ENCODE results near the gene DLK1.

DNA sequence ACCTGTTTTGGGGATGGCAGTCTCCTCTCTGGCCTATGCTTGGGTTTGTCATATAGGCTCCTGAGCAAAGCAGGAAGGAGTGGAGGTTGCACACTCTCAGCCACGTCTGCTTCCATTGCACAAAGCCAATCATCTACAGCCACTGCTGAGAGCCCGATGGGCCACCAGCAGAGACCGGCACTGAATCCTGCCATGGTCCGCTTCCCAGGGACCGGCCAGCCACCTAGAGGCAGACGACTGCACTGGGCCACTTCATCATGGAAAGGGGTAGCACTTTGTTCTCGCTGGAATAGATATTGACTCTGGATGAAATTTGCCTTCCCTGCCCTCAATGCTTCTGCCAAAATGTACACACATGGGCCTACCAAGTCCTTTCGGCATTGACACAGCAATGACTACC, 22.3 kb downstream of the DLK1 start:
- no peak for TF ChIP-seq EZH2 (IDR thresholded peaks at IDR 0.05; ENCODE audit: low read length)
- TF ChIP-seq, protein P1, sequence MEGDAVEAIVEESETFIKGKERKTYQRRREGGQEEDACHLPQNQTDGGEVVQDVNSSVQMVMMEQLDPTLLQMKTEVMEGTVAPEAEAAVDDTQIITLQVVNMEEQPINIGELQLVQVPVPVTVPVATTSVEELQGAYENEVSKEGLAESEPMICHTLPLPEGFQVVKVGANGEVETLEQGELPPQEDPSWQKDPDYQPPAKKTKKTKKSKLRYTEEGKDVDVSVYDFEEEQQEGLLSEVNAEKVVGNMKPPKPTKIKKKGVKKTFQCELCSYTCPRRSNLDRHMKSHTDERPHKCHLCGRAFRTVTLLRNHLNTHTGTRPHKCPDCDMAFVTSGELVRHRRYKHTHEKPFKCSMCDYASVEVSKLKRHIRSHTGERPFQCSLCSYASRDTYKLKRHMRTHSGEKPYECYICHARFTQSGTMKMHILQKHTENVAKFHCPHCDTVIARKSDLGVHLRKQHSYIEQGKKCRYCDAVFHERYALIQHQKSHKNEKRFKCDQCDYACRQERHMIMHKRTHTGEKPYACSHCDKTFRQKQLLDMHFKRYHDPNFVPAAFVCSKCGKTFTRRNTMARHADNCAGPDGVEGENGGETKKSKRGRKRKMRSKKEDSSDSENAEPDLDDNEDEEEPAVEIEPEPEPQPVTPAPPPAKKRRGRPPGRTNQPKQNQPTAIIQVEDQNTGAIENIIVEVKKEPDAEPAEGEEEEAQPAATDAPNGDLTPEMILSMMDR (optimal IDR thresholded peaks at IDR 0.05 in 1 of 3, IDR thresholded peaks at IDR 0.05 in 1 of 3, conservative IDR thresholded peaks at IDR 0.05 in 1 of 3; ENCODE audit: extremely low read depth in 1 of 3, insufficient read depth in 2 of 3, low read length in 3 of 3) = no peak
